Fibroblast of lung (primary cell): ENCODE data around the gene RAP1GAP2. TPM values are rescaled to one million over a fixed set of nuclear protein-coding genes. Genes with fewer than 3 reads are reported as not detected.

Source experiments
- DNase-seq, 2 donors: peaks; one replicate each; pipeline versions ENCODE4 v3.0.0 to v3.0.0-alpha.2; 2010; ENCODE audit warnings: low read depth in 2 of 2
- H2AFZ ChIP-seq: 2 replicates; pipeline ENCODE4 v1.5.1; 2012; ENCODE audit warnings: low read length, control low read depth, inconsistent platforms
- H3K27ac ChIP-seq: 2 replicates; pipeline ENCODE4 v1.5.1; 2011; ENCODE audit warnings: low read length, control low read depth; ENCODE audit not compliant: insufficient read depth
- H3K27me3 ChIP-seq: 2 replicates; pipeline ENCODE4 v1.5.1; 2011; ENCODE audit warnings: mild to moderate bottlenecking, low read length; ENCODE audit not compliant: control insufficient read depth, insufficient read depth
- H3K36me3 ChIP-seq: 2 replicates; pipeline ENCODE4 v1.5.1; 2011; ENCODE audit warnings: low read length; ENCODE audit not compliant: control insufficient read depth, insufficient read depth
- H3K4me1 ChIP-seq: 2 replicates; pipeline ENCODE4 v1.5.1; 2011; ENCODE audit warnings: low read length; ENCODE audit not compliant: control insufficient read depth, insufficient read depth; ENCODE audit errors: extremely low read depth
- H3K4me2 ChIP-seq: 2 replicates; pipeline ENCODE4 v1.5.1; 2011; ENCODE audit warnings: low read length, control low read depth; ENCODE audit not compliant: insufficient read depth; ENCODE audit errors: extremely low read depth
- H3K4me3 ChIP-seq, 4 experiments: fragments of 200-600 bp in 1 of 4; sonication (generic) in 1 of 4; replicated peaks in 1 of 4; 2 replicates each; pipeline ENCODE4 v1.5.1; 2011 to 2016; ENCODE audit warnings: low read length in 4 of 4, low read depth in 3 of 4, mild to moderate bottlenecking in 3 of 4, control low read depth in 2 of 4, inconsistent platforms in 1 of 4, mixed read lengths in 1 of 4; ENCODE audit not compliant: insufficient read depth in 1 of 4; ENCODE audit errors: control extremely low read depth in 1 of 4
- H3K79me2 ChIP-seq: 2 replicates; pipeline ENCODE4 v1.5.1; 2012; ENCODE audit warnings: mild to moderate bottlenecking, low read length, inconsistent platforms; ENCODE audit not compliant: control insufficient read depth, insufficient read depth
- H3K9ac ChIP-seq: 2 replicates; pipeline ENCODE4 v1.5.1; 2011; ENCODE audit warnings: mild to moderate bottlenecking, low read length, control low read depth; ENCODE audit not compliant: insufficient read depth
- H3K9me3 ChIP-seq: 2 replicates; pipeline ENCODE4 v1.5.1; 2012; ENCODE audit warnings: low read depth, low read length; ENCODE audit not compliant: control insufficient read depth, insufficient read depth
- H4K20me1 ChIP-seq: 2 replicates; pipeline ENCODE4 v1.5.1; 2011; ENCODE audit warnings: low read length; ENCODE audit not compliant: control insufficient read depth, insufficient read depth; ENCODE audit errors: extremely low read depth
- CTCF ChIP-seq, 2 donors: IDR thresholded peaks in 1 of 2; conservative IDR thresholded peaks in 1 of 2; 1 replicate in 1 of 2; 2 replicates in 1 of 2; pipeline ENCODE4 v1.5.1; 2011 to 2012; ENCODE audit warnings: low read length in 2 of 2, control low read depth in 1 of 2, inconsistent platforms in 1 of 2, low read depth in 1 of 2, mild to moderate bottlenecking in 1 of 2
- EZH2 ChIP-seq: IDR thresholded peaks from 2 replicates; pipeline ENCODE4 v1.5.1; 2012; ENCODE audit warnings: low read length, control low read depth, mild to moderate bottlenecking; ENCODE audit errors: missing control alignments
- polyA plus RNA-seq, 2 donors: library from polyadenylated mRNA; depleted of rRNA in 1 of 2; stranded (reverse) in 1 of 2; unstranded in 1 of 2; fragments of >200 nt; gene quantifications; 2 replicates each; pipeline ENCODE4 v1.2.1, GENCODE V29; 2011 to 2012; ENCODE audit warnings: missing spikeins in 1 of 2
- total RNA-seq: library from RNA; depleted of rRNA; stranded (reverse); fragments of >200 nt; gene quantifications from 2 replicates; pipeline ENCODE4 v1.2.1, GENCODE V29; 2014

Gene RAP1GAP2
- total and polyA plus RNA-seq, 2 donors (not counting 1 experiment from before 2014, with no cell fraction given): 0.33 to 0.99 TPM

GRCh38 chr17:2876467-2876866 lies 80.2 kb downstream of the RAP1GAP2 start:
- Histone ChIP-seq H3K4me3 (no peak overlapping the region), H3K9ac (no peak overlapping the region), H2AFZ (no peak overlapping the region), H4K20me1 (no peaks in the 10 kb centered on the region), H3K4me2 (no peak overlapping the region), H3K27me3 (no peaks in the 10 kb centered on the region), H3K36me3 (no peaks in the 10 kb centered on the region), H3K79me2 (no peaks in the 10 kb centered on the region), H3K4me1 (no peaks in the 10 kb centered on the region), H3K27ac (no peak overlapping the region), H3K9me3 (no peaks in the 10 kb centered on the region)
- TF ChIP-seq CTCF (conservative IDR thresholded peaks at IDR 0.05 in 1 of 2, IDR thresholded peaks at IDR 0.05 in 1 of 2; ENCODE audit: low read depth in 1 of 2, low read length in 2 of 2) (no peak), EZH2 (no peak)
- DNase-seq: no peak

GRCh38 chr17:2878751-2879254 lies 82.6 kb downstream of the RAP1GAP2 start:
- Histone ChIP-seq H3K9ac (no peak overlapping the region), H4K20me1 (no peaks in the 10 kb centered on the region), H3K27me3 (no peaks in the 10 kb centered on the region), H3K4me2 (no peak overlapping the region), H2AFZ (no peak overlapping the region), H3K4me3 (no peak overlapping the region), H3K4me1 (peaks cover 2% of the 10 kb centered on the region), H3K9me3 (no peaks in the 10 kb centered on the region), H3K36me3 (no peaks in the 10 kb centered on the region), H3K27ac (no peak overlapping the region), H3K79me2 (no peaks in the 10 kb centered on the region)
- DNase-seq: no peak
- TF ChIP-seq CTCF (conservative IDR thresholded peaks at IDR 0.05 in 1 of 2, IDR thresholded peaks at IDR 0.05 in 1 of 2; ENCODE audit: low read depth in 1 of 2, low read length in 2 of 2) (no peak), EZH2 (no peak)

- no peak overlapping the region for H3K4me3 ChIP-seq
- H3K27ac ChIP-seq: no peak overlapping the region
- no peaks in the 10 kb centered on the region for H3K27me3 ChIP-seq
- H3K79me2 ChIP-seq: no peaks in the 10 kb centered on the region
- no peaks in the 10 kb centered on the region for H4K20me1 ChIP-seq
- H3K9ac ChIP-seq: no peak overlapping the region
- H3K4me2 ChIP-seq: no peak overlapping the region
- H3K36me3 ChIP-seq: no peaks in the 10 kb centered on the region
- no peak overlapping the region for H2AFZ ChIP-seq
- H3K4me1 ChIP-seq: peaks cover 2% of the 10 kb centered on the region
- no peak for DNase-seq
- TF ChIP-seq CTCF (conservative IDR thresholded peaks at IDR 0.05 in 1 of 2, IDR thresholded peaks at IDR 0.05 in 1 of 2; ENCODE audit: low read depth in 1 of 2, low read length in 2 of 2): no peak
- TF ChIP-seq EZH2: no peak
- no peaks in the 10 kb centered on the region for H3K9me3 ChIP-seq
Observed at GRCh38 chr17:2880050-2880449, 83.8 kb downstream of the RAP1GAP2 start.
